ENCODE measurements around the gene HIGD2A. TPM values are rescaled to one million over a fixed set of nuclear protein-coding genes. Genes with fewer than 3 reads are reported as not detected.

Gene HIGD2A
- total and polyA plus RNA-seq, 2 of the 13 experiments (the other 11 are each of a cell fraction or from before 2014, with no cell fraction given) = 89.2 to 146 TPM

DNA sequence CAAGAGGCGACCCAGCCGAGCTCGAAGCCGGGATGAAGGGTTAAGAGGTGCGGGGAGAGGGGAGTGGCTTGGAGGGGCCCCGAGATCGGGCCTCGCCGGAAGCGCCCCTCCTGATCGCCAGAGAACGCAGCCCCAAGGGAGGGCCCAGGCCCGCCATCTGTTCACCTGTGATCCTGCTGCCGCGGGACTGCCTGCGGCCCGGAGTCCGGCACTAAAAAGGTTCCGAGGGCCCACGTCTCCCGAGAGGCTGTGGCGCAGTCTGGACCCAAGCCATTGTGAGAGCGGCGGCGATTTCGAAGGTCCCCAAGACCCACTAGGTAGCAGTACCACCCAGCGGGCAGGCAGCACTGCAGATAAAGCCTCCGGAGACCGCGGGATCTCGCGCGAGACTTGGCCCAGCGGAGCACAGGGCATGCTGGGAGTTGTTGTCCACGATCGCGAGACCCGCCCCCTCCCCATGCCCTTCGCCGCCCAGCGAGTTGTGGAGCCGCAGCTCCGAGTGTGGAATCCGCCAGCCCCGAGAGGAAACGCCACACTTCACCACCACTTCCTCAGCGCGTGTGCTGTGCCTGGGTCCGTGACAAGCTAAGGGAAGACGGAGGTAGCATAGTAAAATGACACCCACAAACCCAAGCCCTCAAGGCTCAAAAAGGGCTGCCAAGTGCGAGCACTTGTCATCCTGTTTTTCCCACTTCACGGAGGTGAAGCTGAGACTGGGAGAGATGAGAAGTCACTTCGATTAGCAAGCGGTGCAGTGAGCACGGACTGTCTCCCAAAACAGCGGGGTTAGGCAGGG, 26.9 kb upstream of the HIGD2A start, which contains the start of gene KIAA1191 (continued):
- peak; percentile 68; the same call in 1 of the 2 replicates for TF ChIP-seq ZBTB46 (CRISPR knock-in tag; IDR thresholded peaks at IDR 0.05; ENCODE audit: borderline replicate concordance)
- peak; percentile 74 for TF ChIP-seq TAF15 (IDR thresholded peaks at IDR 0.05; ENCODE audit: low read depth, low read length, poor library complexity, severe bottlenecking)
- no peak for TF ChIP-seq JUND (CRISPR knock-in tag; IDR thresholded peaks at IDR 0.05)
- TF ChIP-seq RERE (CRISPR knock-in tag; IDR thresholded peaks at IDR 0.05; ENCODE audit: low read depth) = no peak
- TF ChIP-seq HMG20B (CRISPR knock-in tag; conservative IDR thresholded peaks at IDR 0.05) = no peak
- TF ChIP-seq, protein P1, sequence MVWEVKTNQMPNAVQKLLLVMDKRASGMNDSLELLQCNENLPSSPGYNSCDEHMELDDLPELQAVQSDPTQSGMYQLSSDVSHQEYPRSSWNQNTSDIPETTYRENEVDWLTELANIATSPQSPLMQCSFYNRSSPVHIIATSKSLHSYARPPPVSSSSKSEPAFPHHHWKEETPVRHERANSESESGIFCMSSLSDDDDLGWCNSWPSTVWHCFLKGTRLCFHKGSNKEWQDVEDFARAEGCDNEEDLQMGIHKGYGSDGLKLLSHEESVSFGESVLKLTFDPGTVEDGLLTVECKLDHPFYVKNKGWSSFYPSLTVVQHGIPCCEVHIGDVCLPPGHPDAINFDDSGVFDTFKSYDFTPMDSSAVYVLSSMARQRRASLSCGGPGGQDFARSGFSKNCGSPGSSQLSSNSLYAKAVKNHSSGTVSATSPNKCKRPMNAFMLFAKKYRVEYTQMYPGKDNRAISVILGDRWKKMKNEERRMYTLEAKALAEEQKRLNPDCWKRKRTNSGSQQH (CRISPR knock-in tag; IDR thresholded peaks at IDR 0.05; ENCODE audit: low read depth) = peak; percentile 55; the same call in 1 of the 2 replicates
- no peak for TF ChIP-seq ZBTB8A (CRISPR knock-in tag; IDR thresholded peaks at IDR 0.05; ENCODE audit: borderline replicate concordance, low read depth)
- TF ChIP-seq SMAD9 (CRISPR knock-in tag; IDR thresholded peaks at IDR 0.05) = no peak
- TF ChIP-seq ZNF10 (CRISPR knock-in tag; IDR thresholded peaks at IDR 0.05; ENCODE audit: borderline replicate concordance, low read depth) = no peak
- 0 out of 2 replicates have a peak, but pooled peaks have one; percentile 35 for TF ChIP-seq ZNF3 (CRISPR knock-in tag; IDR thresholded peaks at IDR 0.05)
- TF ChIP-seq ZNF703 (CRISPR knock-in tag; IDR thresholded peaks at IDR 0.05; ENCODE audit: borderline replicate concordance) = no peak
- TF ChIP-seq POLR2AphosphoS2 (IDR thresholded peaks at IDR 0.05; ENCODE audit: low read depth, low read length) = peak; percentile 68; the same call in 1 of the 2 replicates
- no peak for TF ChIP-seq RORA (CRISPR knock-in tag; IDR thresholded peaks at IDR 0.05)
- peak; percentile 51 for TF ChIP-seq HNRNPH1 (optimal IDR thresholded peaks at IDR 0.05; ENCODE audit: low read depth, low read length)
- peak; percentile 20 for TF ChIP-seq SRSF1 (optimal IDR thresholded peaks at IDR 0.05; ENCODE audit: low read depth, low read length)
- TF ChIP-seq NCOA5 (CRISPR knock-in tag; IDR thresholded peaks at IDR 0.05) = no peak
- TF ChIP-seq RFX1 (IDR thresholded peaks at IDR 0.05) = no peak

Measured in HepG2 (cell line).